Measurements from ENCODE around the gene ITGB8. TPM values are rescaled to one million over a fixed set of nuclear protein-coding genes. Genes with fewer than 3 reads are reported as not detected.

The ITGB8 gene
- total RNA-seq, 1 donor from 2014 or later: 0.69 TPM

- no peaks in the 10 kb centered on the region for H3K27me3 Mint-ChIP-seq (ENCODE audit: unreplicated experiment)
- H3K27ac Mint-ChIP-seq (ENCODE audit: unreplicated experiment): no peak overlapping the region
- TF ChIP-seq, protein P1, sequence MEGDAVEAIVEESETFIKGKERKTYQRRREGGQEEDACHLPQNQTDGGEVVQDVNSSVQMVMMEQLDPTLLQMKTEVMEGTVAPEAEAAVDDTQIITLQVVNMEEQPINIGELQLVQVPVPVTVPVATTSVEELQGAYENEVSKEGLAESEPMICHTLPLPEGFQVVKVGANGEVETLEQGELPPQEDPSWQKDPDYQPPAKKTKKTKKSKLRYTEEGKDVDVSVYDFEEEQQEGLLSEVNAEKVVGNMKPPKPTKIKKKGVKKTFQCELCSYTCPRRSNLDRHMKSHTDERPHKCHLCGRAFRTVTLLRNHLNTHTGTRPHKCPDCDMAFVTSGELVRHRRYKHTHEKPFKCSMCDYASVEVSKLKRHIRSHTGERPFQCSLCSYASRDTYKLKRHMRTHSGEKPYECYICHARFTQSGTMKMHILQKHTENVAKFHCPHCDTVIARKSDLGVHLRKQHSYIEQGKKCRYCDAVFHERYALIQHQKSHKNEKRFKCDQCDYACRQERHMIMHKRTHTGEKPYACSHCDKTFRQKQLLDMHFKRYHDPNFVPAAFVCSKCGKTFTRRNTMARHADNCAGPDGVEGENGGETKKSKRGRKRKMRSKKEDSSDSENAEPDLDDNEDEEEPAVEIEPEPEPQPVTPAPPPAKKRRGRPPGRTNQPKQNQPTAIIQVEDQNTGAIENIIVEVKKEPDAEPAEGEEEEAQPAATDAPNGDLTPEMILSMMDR (IDR thresholded peaks at IDR 0.05; ENCODE audit: unreplicated experiment): no peak
- no peaks in the 10 kb centered on the region for H3K9me3 Mint-ChIP-seq (ENCODE audit: unreplicated experiment)
- no peak overlapping the region for H3K4me3 Mint-ChIP-seq (ENCODE audit: unreplicated experiment)
- no peak for DNase-seq (ENCODE audit: low spot score)
- no peaks in the 10 kb centered on the region for H3K36me3 Mint-ChIP-seq (ENCODE audit: low read depth, unreplicated experiment)
- no peaks in the 10 kb centered on the region for H3K4me1 Mint-ChIP-seq (ENCODE audit: unreplicated experiment)
These were observed 63.6 kb downstream of the ITGB8 start for GRCh38 chr7:20394284-20394683.

DNA sequence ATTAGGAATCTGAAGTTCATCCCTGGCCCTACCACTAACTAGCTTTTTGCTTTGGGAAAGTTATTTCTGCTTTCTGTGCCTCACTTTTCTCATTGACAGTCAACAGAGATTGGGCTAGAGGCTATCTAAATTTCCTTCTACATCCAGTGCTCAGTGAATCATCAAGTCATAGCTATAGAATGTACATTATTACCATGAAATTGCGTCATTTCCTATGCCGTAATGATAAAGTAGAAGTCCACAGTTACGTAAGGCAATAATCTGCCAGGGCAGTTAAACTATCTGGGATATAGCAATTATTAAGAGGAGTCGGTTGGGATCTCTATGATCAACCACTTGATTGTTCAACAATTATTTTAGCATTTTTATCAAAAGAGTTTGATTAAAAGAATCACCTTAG, 64.4 kb downstream of the ITGB8 start:
- H3K9me3 Mint-ChIP-seq (ENCODE audit: unreplicated experiment): no peaks in the 10 kb centered on the region
- TF ChIP-seq, protein P1 (IDR thresholded peaks at IDR 0.05; ENCODE audit: unreplicated experiment): no peak
- no peaks in the 10 kb centered on the region for H3K36me3 Mint-ChIP-seq (ENCODE audit: low read depth, unreplicated experiment)
- H3K27me3 Mint-ChIP-seq (ENCODE audit: unreplicated experiment): no peaks in the 10 kb centered on the region
- no peak overlapping the region for H3K4me3 Mint-ChIP-seq (ENCODE audit: unreplicated experiment)
- no peak for DNase-seq (ENCODE audit: low spot score)
- no peak overlapping the region for H3K27ac Mint-ChIP-seq (ENCODE audit: unreplicated experiment)
- H3K4me1 Mint-ChIP-seq (ENCODE audit: unreplicated experiment): no peaks in the 10 kb centered on the region

- Mint-ChIP-seq H3K9me3 (ENCODE audit: unreplicated experiment) (no peaks in the 10 kb centered on the region), H3K27ac (ENCODE audit: unreplicated experiment) (no peak overlapping the region), H3K27me3 (ENCODE audit: unreplicated experiment) (no peaks in the 10 kb centered on the region), H3K4me1 (ENCODE audit: unreplicated experiment) (no peaks in the 10 kb centered on the region), H3K4me3 (ENCODE audit: unreplicated experiment) (no peak overlapping the region), H3K36me3 (ENCODE audit: low read depth, unreplicated experiment) (no peaks in the 10 kb centered on the region)
- no peak for DNase-seq (ENCODE audit: low spot score)
- TF ChIP-seq, protein P1 (IDR thresholded peaks at IDR 0.05; ENCODE audit: unreplicated experiment): no peak
These were observed 64.8 kb downstream of the ITGB8 start for GRCh38 chr7:20395511-20395910.

DNA sequence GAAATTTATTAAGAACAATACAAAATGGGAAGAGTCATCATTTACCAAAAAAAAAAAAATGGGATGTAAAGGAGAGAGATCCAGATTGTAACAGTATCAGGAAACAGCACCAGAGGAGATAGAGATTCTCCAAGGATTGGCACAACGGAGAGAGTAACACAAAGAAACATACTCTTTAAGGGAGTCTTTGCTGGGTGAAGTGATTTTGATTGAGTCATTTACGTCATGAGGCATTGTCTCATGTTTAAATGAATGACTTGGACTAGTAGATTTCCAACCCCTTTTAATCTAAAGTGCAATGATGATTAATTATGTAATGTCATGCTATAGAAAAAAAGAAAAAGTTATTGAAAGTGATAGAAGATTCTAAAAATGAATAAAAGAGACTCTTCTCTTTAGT, 68.8 kb downstream of the ITGB8 start:
- no peak for DNase-seq (ENCODE audit: low spot score)
- Mint-ChIP-seq H3K4me1 (ENCODE audit: unreplicated experiment) (peaks cover 11% of the 10 kb centered on the region), H3K36me3 (ENCODE audit: low read depth, unreplicated experiment) (no peaks in the 10 kb centered on the region), H3K9me3 (ENCODE audit: unreplicated experiment) (no peaks in the 10 kb centered on the region), H3K27ac (ENCODE audit: unreplicated experiment) (no peak overlapping the region), H3K4me3 (ENCODE audit: unreplicated experiment) (no peak overlapping the region), H3K27me3 (ENCODE audit: unreplicated experiment) (no peaks in the 10 kb centered on the region)
- TF ChIP-seq, protein P1 (IDR thresholded peaks at IDR 0.05; ENCODE audit: unreplicated experiment): no peak

DNA sequence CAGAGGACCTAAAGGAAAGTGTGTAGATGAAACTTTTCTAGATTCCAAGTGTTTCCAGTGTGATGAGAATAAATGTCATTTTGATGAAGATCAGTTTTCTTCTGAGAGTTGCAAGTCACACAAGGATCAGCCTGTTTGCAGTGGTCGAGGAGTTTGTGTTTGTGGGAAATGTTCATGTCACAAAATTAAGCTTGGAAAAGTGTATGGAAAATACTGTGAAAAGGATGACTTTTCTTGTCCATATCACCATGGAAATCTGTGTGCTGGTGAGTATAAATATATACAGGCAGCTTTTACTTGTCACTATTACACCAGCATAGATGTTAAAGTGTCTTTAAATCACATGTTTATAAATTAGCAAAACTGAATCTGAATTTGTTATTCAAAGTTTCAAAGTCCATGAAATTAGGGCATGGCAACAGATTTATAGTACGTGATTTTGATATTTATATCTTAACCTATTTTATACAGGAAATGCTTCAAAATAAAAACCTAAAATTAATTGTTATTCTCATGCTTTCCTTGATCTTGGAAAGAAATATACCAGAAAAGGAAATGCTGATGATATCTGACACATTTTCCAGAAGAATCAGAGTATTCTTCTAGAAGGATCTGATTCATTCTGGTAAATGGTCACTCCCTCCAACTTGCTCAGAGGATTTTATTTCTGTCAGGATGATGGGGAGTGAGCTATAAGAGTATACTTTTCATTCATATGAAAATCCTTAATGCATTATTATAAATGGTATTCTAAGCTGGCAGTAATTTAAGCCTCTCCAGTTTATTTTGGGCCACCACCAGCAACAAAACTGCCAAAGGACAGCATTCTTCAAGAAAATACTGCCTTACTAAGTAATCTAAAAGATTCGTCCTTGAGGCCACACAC, 71.4 kb downstream of the ITGB8 start:
- TF ChIP-seq, protein P1 (IDR thresholded peaks at IDR 0.05; ENCODE audit: unreplicated experiment): no peak
- peaks cover 11% of the 10 kb centered on the region for H3K4me1 Mint-ChIP-seq (ENCODE audit: unreplicated experiment)
- H3K9me3 Mint-ChIP-seq (ENCODE audit: unreplicated experiment): no peaks in the 10 kb centered on the region
- no peaks in the 10 kb centered on the region for H3K36me3 Mint-ChIP-seq (ENCODE audit: low read depth, unreplicated experiment)
- DNase-seq (ENCODE audit: low spot score): no peak
- H3K27me3 Mint-ChIP-seq (ENCODE audit: unreplicated experiment): no peaks in the 10 kb centered on the region
- H3K27ac Mint-ChIP-seq (ENCODE audit: unreplicated experiment): no peak overlapping the region
- H3K4me3 Mint-ChIP-seq (ENCODE audit: unreplicated experiment): no peak overlapping the region
